ENCODE results near the gene PATJ.

PATJ gene

GRCh38 chr1:62054188-62054587 lies 311.9 kb downstream of the PATJ start:
- DNase-seq (ENCODE audit: low spot score) = no peak
- TF ChIP-seq CTCF (IDR thresholded peaks at IDR 0.05; ENCODE audit: extremely low read depth, missing control alignments) = no peak

DNA sequence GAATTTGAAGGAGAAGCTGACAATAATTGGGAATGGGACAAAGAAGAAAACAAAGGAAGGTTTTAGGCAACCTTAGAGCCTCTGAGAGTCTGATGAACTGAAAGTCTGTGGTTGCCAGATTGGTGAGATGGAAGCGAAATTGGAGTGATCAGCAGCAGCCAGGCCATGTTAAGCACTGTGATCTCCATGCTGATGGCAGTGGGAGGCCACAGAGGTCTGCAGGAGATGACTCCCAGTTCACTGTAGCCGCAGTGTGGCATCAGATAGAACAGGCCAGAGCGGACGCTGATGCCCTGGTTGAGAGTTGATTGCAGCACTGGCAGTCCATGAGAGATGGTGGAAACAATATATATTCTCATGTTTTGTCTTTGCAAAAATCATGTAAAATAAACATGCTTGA lies 314.9 kb downstream of the PATJ start:
- TF ChIP-seq CTCF (IDR thresholded peaks at IDR 0.05; ENCODE audit: extremely low read depth, missing control alignments) = no peak
- no peak for DNase-seq (ENCODE audit: low spot score)

DNA sequence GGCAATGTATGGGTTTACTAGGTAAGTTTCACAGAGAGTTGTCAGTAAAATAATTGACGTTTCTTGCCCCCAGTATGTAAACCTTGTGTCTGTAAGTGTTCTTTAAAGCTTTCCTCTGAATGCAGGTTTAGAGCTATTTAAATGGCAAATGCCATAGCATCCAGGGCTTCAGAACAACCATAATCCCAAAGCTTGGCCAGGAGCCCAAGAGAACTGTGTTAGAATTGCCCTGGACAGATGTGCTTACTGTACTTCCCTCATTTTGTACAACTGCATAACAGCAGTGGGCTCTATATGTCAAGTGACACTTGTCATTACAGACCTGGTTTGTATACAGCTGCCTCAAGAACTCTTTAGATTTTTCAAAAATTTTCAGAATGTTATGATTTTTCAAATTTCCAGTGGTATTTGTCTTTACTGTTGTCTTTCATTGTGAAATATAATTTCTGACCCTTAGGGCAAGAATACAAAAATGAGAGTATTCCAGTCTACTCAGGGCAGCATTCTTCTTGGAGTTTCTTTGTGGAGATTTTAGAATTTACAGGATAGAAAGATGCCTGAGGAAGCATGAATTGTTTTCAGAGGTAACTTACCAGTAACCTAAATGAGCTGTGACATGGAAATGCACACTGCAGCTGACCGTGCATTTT lies 315.5 kb downstream of the PATJ start:
- DNase-seq (ENCODE audit: low spot score) = no peak
- no peak for TF ChIP-seq CTCF (IDR thresholded peaks at IDR 0.05; ENCODE audit: extremely low read depth, missing control alignments)

- DNase-seq (ENCODE audit: low spot score) = no peak
- TF ChIP-seq CTCF (IDR thresholded peaks at IDR 0.05; ENCODE audit: extremely low read depth, missing control alignments) = no peak
These were observed 316.7 kb downstream of the PATJ start for GRCh38 chr1:62058956-62059355.

DNA sequence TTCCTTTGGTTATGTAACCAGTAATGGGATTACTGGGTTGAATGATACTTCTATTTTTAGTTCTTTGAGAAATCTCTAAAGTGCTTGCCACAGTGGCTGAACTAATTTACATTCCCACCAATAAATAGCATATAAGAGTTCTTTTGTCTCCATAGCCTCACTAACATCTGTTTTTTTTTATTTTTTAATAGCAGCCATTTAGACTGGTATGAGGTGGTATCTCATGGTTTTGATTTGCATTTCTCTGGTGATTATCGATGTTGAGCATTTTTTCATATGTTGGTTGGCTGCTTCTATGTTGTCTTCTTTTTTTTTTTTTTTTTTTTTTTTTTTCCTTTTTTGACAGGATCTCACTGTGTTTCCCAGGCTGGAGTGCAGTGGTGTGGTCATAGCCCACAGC lies 319.8 kb downstream of the PATJ start:
- no peak for TF ChIP-seq CTCF (IDR thresholded peaks at IDR 0.05; ENCODE audit: extremely low read depth, missing control alignments)
- no peak for DNase-seq (ENCODE audit: low spot score)

GRCh38 chr1:62064829-62065407 lies 322.6 kb downstream of the PATJ start:
- no peak for TF ChIP-seq CTCF (IDR thresholded peaks at IDR 0.05; ENCODE audit: extremely low read depth, missing control alignments)
- DNase-seq (ENCODE audit: low spot score) = no peak

DNA sequence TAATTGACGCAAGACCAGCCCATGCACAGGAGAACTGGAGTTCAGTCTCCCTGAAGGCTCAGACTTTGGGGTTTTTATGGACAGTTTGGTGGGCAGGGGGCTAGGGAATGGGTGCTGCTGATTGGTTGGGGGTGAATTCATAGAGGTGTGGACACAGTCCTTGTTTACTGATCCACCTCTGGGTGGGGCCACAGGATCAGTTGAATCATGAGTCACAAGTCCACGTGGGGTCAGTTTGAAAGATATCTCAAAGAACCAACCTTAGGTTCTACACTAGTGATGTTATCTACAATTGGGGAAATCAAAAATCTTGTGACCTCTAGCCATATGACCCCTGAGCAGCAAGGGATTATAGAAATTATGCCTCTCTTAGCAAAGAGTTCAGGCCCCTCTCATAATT lies 324.4 kb downstream of the PATJ start:
- TF ChIP-seq CTCF (IDR thresholded peaks at IDR 0.05; ENCODE audit: extremely low read depth, missing control alignments) = no peak
- DNase-seq (ENCODE audit: low spot score) = no peak

Measured in GM20000 (cell line).